Hepatocyte (in vitro differentiated cells): ENCODE measurements around the gene C1QL3.

Experiments used
- EZH2phosphoT487 ChIP-seq: fragments of 200-600 bp; sonication (generic); IDR thresholded peaks from one replicate; pipeline ENCODE4 v1.6.1; 2018; ENCODE audit warnings: antibody characterized with exemption, mild to moderate bottlenecking, low read depth, moderate library complexity; ENCODE audit not compliant: unreplicated experiment, severe bottlenecking
- TF ChIP-seq, protein P1 (sequence below): fragments of 200-600 bp; sonication (generic); IDR thresholded peaks from 2 replicates; pipeline ENCODE4 v1.5.1; 2016; ENCODE audit warnings: antibody characterized with exemption, mild to moderate bottlenecking; ENCODE audit not compliant: poor library complexity

DNA sequence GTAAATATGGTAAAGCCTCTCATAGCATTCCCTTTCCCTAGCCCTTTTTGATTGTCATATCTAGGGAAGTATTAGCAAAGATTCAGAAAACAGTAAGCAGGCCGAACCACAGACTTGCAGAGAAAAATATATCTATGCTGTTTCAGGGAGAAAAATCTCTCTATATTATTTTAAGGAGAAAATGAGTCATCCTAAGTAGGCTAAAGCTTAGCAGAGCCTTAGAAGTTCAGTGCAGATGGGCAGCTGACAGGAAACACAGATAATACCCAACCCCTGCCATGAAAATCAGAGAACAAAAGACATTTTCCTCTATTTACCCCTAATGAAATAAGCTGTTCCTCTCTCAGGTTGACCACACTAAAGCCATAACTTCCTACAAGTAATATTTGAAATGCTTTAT is 16.5 kb downstream of the C1QL3 start:
- TF ChIP-seq, protein P1, sequence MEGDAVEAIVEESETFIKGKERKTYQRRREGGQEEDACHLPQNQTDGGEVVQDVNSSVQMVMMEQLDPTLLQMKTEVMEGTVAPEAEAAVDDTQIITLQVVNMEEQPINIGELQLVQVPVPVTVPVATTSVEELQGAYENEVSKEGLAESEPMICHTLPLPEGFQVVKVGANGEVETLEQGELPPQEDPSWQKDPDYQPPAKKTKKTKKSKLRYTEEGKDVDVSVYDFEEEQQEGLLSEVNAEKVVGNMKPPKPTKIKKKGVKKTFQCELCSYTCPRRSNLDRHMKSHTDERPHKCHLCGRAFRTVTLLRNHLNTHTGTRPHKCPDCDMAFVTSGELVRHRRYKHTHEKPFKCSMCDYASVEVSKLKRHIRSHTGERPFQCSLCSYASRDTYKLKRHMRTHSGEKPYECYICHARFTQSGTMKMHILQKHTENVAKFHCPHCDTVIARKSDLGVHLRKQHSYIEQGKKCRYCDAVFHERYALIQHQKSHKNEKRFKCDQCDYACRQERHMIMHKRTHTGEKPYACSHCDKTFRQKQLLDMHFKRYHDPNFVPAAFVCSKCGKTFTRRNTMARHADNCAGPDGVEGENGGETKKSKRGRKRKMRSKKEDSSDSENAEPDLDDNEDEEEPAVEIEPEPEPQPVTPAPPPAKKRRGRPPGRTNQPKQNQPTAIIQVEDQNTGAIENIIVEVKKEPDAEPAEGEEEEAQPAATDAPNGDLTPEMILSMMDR, result no peak
- TF ChIP-seq EZH2phosphoT487, result no peak
